Suprapubic skin (tissue), 3 donors: Measurements from ENCODE around the gene PTHLH.

Experiments
- CTCF ChIP-seq, 2 donors: fragments of 200-600 bp in 1 of 2; fragments of 450-650 bp in 1 of 2; sonication (generic) in 1 of 2; IDR thresholded peaks; one replicate each; pipeline ENCODE4 v1.5.1; 2016 to 2019; ENCODE audit warnings: antibody characterized with exemption in 2 of 2, mild to moderate bottlenecking in 1 of 2, moderate library complexity in 1 of 2
- POLR2AphosphoS5 ChIP-seq, 3 donors: sonication (generic); formaldehyde crosslinking; IDR thresholded peaks; one replicate each; pipeline ENCODE4 v1.6.1; 2017; ENCODE audit warnings: antibody characterized with exemption in 3 of 3

DNA sequence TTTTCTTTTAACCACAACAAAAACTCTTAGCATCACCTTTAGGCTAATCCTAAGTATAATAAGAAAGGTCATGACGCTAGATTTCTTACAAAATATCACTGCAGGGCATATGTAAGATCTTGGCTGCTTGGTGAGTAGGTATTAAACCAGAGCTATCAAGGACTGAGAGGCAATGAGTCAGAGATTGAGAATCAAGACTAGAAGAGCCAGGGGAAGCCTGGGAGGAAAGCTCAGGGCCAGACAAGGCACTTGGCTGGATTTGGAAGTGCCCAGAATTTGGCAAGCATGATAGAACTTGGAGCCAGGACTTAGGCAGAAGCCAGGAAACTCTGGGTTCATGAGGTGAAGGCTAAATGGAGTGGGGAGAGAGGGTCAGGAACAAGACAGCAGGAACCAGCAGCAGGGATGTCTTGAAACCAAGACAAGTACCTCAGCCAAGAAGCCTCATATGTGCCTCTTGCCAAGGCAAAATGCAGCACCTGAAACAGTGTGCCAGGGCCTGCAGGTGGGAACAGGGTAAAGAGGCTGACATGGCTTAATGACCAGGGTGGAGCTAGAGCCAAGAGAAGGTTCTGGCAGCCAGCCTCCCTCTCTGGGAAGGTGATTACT, 49.9 kb downstream of the PTHLH start:
- TF ChIP-seq CTCF (IDR thresholded peaks at IDR 0.05) (no peak), POLR2AphosphoS5 (IDR thresholded peaks at IDR 0.05) (no peak)
